ENCODE measurements around the gene CATSPER3. TPM values are rescaled to one million over a fixed set of nuclear protein-coding genes. Genes with fewer than 3 reads are reported as not detected.

CATSPER3 gene
- total and polyA plus RNA-seq, 8 donors = 0.42 to 1.6 (median 0.96) TPM

DNA sequence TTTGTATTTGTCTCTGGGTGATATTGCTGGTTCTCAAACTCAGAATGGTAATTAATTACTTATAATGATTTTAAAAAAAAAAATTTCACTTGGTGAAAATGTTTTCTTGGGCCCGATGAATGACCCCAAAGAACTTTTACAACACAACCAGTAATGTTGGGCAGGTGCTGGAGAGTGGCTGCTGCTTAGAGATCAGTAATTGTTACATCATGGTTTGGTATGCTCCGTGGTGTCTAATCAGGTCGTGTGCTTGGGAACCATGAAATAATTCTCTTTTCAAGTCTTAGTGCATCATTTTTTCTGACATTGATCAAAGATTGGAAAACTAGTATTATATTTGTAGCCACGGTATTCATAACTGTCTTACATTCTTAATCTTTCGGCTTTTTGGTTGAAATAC, 33.5 kb upstream of the CATSPER3 start:
- DNase-seq = no peak
- Histone ChIP-seq H3K27ac (no peak overlapping the region), H3K27me3 (no peaks in the 10 kb centered on the region), H3K4me3 (no peak overlapping the region), H3K9me3 (no peaks in the 10 kb centered on the region), H3K36me3 (peaks cover 0 to 65% of the 10 kb centered on the region in 2 donors), H3K4me1 (no peaks in the 10 kb centered on the region)
- intact Hi-C loops (cut with DNase I) = no loop called here
- ATAC-seq = no peak
- TF ChIP-seq, protein P1, sequence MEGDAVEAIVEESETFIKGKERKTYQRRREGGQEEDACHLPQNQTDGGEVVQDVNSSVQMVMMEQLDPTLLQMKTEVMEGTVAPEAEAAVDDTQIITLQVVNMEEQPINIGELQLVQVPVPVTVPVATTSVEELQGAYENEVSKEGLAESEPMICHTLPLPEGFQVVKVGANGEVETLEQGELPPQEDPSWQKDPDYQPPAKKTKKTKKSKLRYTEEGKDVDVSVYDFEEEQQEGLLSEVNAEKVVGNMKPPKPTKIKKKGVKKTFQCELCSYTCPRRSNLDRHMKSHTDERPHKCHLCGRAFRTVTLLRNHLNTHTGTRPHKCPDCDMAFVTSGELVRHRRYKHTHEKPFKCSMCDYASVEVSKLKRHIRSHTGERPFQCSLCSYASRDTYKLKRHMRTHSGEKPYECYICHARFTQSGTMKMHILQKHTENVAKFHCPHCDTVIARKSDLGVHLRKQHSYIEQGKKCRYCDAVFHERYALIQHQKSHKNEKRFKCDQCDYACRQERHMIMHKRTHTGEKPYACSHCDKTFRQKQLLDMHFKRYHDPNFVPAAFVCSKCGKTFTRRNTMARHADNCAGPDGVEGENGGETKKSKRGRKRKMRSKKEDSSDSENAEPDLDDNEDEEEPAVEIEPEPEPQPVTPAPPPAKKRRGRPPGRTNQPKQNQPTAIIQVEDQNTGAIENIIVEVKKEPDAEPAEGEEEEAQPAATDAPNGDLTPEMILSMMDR (IDR thresholded peaks at IDR 0.05) = no peak

DNA sequence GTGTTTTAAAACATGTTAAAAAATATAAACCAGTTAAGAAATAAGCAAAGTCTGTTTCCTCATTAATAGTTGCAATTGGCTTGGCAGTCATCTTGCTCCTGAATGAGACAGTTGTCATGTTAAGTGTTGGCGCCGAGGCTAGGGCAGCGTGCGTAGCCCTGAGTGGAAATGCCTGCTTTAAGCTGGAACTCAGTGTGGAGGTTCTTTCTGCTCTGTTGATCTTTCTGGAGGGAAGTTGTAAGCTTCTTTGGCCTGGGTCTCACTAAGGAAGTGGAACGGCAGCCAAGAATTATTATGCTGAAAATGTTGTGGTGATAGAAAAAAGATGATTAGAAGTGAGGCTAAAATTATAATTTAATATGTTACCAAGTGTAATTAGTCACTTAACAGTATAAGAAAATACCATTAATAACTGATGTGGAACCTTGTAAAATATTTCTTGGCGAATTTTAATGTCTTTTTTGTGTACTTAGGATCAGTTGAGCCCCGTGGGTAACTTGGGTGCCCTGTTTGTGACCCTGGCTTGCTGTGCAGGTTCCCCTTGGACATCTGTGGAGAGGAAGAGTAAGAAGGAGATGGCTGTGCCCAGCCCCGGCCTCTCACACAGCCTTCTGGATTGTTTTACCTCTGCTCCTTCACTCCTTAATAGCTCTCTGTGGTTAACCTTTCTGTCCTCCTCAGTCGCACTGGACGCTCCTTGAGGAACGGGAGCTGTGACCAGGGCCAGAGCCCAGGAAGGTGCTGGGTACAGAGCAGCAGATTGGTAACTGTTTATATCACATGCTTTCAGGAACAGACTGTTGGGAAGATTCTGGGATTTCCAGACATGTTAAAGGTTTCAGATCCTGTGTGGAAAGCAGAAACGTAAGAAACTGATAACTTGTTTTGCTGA, 31.8 kb upstream of the CATSPER3 start:
- H3K9me3 ChIP-seq = no peaks in the 10 kb centered on the region
- H3K36me3 ChIP-seq = peaks cover 0 to 60% of the 10 kb centered on the region in 2 donors
- H3K27me3 ChIP-seq = no peaks in the 10 kb centered on the region
- TF ChIP-seq, protein P1 (IDR thresholded peaks at IDR 0.05) = no peak
- H3K4me1 ChIP-seq = no peaks in the 10 kb centered on the region
- intact Hi-C loops (cut with DNase I) = no loop called here
- H3K4me3 ChIP-seq = no peak overlapping the region
- ATAC-seq = peak; percentile 53
- H3K27ac ChIP-seq = no peak overlapping the region
- DNase-seq = no peak

DNA sequence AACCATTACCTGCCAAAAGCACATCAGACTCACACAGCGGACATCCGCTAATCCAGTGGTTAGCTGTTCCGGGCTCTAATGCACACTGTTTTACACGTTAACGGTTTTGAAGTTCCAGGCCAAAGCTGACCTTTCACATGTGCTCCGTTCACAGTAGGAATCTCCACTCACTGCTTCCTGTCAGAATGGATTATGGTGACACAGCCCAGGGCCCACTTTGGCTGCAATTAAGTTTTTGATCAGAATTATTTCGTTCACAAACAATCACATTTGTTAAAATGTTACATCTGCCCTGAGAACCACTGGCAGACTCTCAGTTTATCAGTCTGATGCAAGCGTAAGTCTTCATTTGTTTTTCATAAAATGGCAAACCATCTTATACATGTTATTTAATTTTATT, 30.2 kb upstream of the CATSPER3 start:
- Histone ChIP-seq H3K27me3 (no peaks in the 10 kb centered on the region), H3K27ac (no peak overlapping the region), H3K4me3 (no peak overlapping the region), H3K36me3 (peaks cover 0 to 49% of the 10 kb centered on the region in 2 donors), H3K4me1 (no peaks in the 10 kb centered on the region), H3K9me3 (no peaks in the 10 kb centered on the region)
- TF ChIP-seq, protein P1 (IDR thresholded peaks at IDR 0.05) = no peak
- no peak for ATAC-seq
- DNase-seq = no peak
- intact Hi-C loops (cut with DNase I) = no loop called here

DNA sequence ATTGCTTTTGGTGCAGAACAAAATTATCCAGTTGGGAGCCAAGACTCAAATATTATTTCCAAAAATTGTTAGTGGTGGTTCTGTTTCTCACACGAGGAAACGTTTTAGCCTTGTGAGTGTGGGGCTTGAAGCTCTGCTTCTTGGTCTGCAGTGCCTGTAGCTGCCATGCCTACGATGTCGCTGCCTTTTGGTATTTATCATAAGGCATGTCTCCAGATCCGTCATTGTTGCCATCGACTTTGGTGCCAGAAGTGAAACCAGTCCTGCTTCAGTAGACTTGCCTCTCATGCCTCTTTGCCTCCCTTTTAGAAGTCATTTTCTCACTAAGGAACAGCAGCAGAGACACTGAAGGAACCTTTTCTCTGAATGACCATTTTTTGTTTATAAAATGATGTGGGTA, 29.7 kb upstream of the CATSPER3 start:
- Histone ChIP-seq H3K4me3 (no peak overlapping the region), H3K27me3 (no peaks in the 10 kb centered on the region), H3K27ac (no peak overlapping the region), H3K36me3 (peaks cover 0 to 44% of the 10 kb centered on the region in 2 donors), H3K9me3 (no peaks in the 10 kb centered on the region), H3K4me1 (no peaks in the 10 kb centered on the region)
- TF ChIP-seq, protein P1 (IDR thresholded peaks at IDR 0.05) = no peak
- DNase-seq (no peak), ATAC-seq (no peak)
- intact Hi-C loops (cut with DNase I) = no loop called here

DNA sequence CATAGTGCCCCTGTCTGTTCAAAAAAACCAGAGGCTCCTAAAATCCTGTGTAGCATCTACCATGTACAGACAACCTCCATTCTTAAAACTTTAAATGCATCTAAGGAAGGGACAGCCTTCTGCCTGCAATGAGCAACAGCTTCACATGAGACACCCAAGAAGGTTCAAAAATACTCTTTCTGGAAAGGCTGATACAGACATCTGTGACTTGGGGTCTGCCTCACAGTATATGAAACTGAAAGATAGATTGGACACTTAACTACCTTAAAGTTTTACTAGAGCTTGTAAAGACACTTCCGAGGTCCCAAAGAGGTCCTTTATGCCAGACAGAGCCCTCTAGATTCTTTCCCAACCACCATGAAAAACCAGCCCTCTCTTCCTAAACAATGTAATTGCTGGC, 28.2 kb upstream of the CATSPER3 start:
- Histone ChIP-seq H3K36me3 (peaks cover 0 to 37% of the 10 kb centered on the region in 2 donors), H3K4me3 (no peak overlapping the region), H3K9me3 (no peaks in the 10 kb centered on the region), H3K27me3 (no peaks in the 10 kb centered on the region), H3K4me1 (no peaks in the 10 kb centered on the region), H3K27ac (no peak overlapping the region)
- no peak for DNase-seq
- intact Hi-C loops (cut with DNase I) = no loop called here
- no peak for ATAC-seq
- TF ChIP-seq, protein P1 (IDR thresholded peaks at IDR 0.05) = no peak
